ENCODE results near the gene TMOD2.

TMOD2 gene

DNA sequence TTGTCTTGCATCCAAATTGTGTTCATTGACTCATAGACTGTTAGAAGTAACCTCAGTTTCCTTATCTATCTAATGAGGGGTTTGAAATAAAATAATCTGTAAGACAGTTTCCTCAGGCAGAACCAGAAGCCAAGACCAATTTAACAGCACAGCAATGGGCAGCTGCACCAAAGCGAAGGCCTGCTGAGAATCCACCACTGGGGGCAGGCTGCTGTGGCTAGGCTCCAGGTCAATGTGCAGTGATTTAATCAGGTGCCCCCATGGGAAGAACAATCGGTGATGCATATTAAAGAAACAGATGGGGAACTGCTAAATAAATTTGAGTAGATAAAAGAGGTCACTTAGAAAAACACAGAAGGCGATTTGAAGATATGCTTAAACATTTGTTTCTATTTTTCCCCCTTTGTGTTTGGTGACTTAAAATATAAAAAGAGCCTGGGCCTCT lies 50.0 kb downstream of the TMOD2 start:
- H3K27me3 ChIP-seq (ENCODE audit: insufficient read depth, poor library complexity, severe bottlenecking): no peaks in the 10 kb centered on the region
- TF ChIP-seq, protein P1, sequence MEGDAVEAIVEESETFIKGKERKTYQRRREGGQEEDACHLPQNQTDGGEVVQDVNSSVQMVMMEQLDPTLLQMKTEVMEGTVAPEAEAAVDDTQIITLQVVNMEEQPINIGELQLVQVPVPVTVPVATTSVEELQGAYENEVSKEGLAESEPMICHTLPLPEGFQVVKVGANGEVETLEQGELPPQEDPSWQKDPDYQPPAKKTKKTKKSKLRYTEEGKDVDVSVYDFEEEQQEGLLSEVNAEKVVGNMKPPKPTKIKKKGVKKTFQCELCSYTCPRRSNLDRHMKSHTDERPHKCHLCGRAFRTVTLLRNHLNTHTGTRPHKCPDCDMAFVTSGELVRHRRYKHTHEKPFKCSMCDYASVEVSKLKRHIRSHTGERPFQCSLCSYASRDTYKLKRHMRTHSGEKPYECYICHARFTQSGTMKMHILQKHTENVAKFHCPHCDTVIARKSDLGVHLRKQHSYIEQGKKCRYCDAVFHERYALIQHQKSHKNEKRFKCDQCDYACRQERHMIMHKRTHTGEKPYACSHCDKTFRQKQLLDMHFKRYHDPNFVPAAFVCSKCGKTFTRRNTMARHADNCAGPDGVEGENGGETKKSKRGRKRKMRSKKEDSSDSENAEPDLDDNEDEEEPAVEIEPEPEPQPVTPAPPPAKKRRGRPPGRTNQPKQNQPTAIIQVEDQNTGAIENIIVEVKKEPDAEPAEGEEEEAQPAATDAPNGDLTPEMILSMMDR (IDR thresholded peaks at IDR 0.05; ENCODE audit: poor library complexity, severe bottlenecking): peak; percentile 86
- DNase-seq (ENCODE audit: low spot score) (no peak), ATAC-seq (ENCODE audit: low read depth) (peak; percentile 74)
- no peak overlapping the region for H3K4me3 ChIP-seq (ENCODE audit: severe bottlenecking)
- peaks cover 11% of the 10 kb centered on the region for H3K4me1 ChIP-seq (ENCODE audit: insufficient read depth, poor library complexity, severe bottlenecking)
- H3K27ac ChIP-seq (ENCODE audit: poor library complexity, severe bottlenecking): no peak overlapping the region
- H3K36me3 ChIP-seq (ENCODE audit: low read depth): no peaks in the 10 kb centered on the region
- H3K9me3 ChIP-seq (ENCODE audit: severe bottlenecking): no peaks in the 10 kb centered on the region

DNA sequence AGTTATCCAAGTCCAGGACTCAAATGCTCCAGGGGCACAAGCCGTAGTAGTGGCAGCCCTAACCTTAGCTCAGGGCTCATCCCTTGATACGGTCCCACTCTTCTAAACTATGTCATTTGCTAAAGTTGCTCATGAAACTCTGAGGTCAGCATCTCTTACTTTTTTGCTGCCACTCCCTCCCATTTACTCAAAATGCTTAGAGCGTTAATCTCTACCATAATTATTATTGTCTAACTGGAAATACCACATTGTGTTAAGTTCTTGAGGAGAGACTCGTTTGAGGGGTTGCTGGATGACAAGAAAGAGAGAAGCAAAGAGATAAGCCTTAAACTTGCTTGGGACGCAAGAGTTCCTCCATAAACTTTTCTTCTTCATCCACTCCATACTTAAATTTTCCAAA lies 51.2 kb downstream of the TMOD2 start:
- Histone ChIP-seq H3K4me3 (ENCODE audit: severe bottlenecking) (no peak overlapping the region), H3K36me3 (ENCODE audit: low read depth) (no peaks in the 10 kb centered on the region), H3K27ac (ENCODE audit: poor library complexity, severe bottlenecking) (no peak overlapping the region), H3K9me3 (ENCODE audit: severe bottlenecking) (no peaks in the 10 kb centered on the region), H3K27me3 (ENCODE audit: insufficient read depth, poor library complexity, severe bottlenecking) (no peaks in the 10 kb centered on the region), H3K4me1 (ENCODE audit: insufficient read depth, poor library complexity, severe bottlenecking) (peaks cover 11% of the 10 kb centered on the region)
- ATAC-seq (ENCODE audit: low read depth) (no peak), DNase-seq (ENCODE audit: low spot score) (no peak)
- TF ChIP-seq, protein P1 (IDR thresholded peaks at IDR 0.05; ENCODE audit: poor library complexity, severe bottlenecking): no peak

DNA sequence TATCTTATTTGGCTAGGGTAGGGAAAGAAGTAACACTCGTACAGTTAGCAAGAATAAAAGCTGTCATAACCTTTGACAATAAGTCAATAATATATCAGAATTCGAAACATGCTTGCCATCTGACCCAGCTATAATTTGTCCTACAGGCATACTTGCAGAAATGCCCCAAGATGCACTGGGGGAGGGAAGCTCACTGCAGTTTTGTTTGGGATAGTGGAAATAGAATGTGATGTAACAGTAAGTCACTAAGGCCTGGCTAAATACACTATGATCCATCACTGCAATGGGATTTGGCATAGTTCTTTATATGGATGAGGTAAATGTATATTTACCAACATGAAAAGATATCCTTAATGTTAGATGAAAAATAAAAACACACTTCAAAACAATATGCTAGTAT lies 52.6 kb downstream of the TMOD2 start:
- Histone ChIP-seq H3K27ac (ENCODE audit: poor library complexity, severe bottlenecking) (no peak overlapping the region), H3K27me3 (ENCODE audit: insufficient read depth, poor library complexity, severe bottlenecking) (no peaks in the 10 kb centered on the region), H3K9me3 (ENCODE audit: severe bottlenecking) (no peaks in the 10 kb centered on the region), H3K4me1 (ENCODE audit: insufficient read depth, poor library complexity, severe bottlenecking) (peaks cover 11% of the 10 kb centered on the region), H3K4me3 (ENCODE audit: severe bottlenecking) (no peak overlapping the region), H3K36me3 (ENCODE audit: low read depth) (no peaks in the 10 kb centered on the region)
- TF ChIP-seq, protein P1 (IDR thresholded peaks at IDR 0.05; ENCODE audit: poor library complexity, severe bottlenecking): no peak
- DNase-seq (ENCODE audit: low spot score) (no peak), ATAC-seq (ENCODE audit: low read depth) (peak; percentile 26; the same call in 1 of the 3 replicates)

DNA sequence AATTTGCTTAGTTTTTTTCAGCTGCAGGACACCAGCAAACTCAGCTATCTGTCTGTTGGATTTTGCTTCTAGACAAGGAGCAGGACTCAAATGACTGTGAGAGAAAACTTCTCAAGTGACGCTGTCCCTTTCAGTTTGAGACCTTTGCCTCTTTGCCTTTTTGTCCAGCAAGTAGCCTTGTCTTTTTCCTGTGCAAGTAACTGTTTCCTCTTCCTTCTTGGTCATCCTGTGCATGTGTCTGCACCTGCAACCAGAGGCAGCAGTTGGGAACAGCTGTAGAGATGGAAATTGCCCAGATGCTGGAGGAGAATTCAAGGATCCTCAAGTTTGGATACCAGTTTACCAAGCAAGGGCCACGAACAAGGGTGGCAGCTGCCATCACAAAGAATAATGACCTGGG lies 54.7 kb downstream of the TMOD2 start:
- Histone ChIP-seq H3K27ac (ENCODE audit: poor library complexity, severe bottlenecking) (no peak overlapping the region), H3K36me3 (ENCODE audit: low read depth) (no peaks in the 10 kb centered on the region), H3K27me3 (ENCODE audit: insufficient read depth, poor library complexity, severe bottlenecking) (no peaks in the 10 kb centered on the region), H3K4me3 (ENCODE audit: severe bottlenecking) (no peak overlapping the region), H3K4me1 (ENCODE audit: insufficient read depth, poor library complexity, severe bottlenecking) (peaks cover 6% of the 10 kb centered on the region), H3K9me3 (ENCODE audit: severe bottlenecking) (no peaks in the 10 kb centered on the region)
- ATAC-seq (ENCODE audit: low read depth) (no peak), DNase-seq (ENCODE audit: low spot score) (no peak)
- TF ChIP-seq, protein P1 (IDR thresholded peaks at IDR 0.05; ENCODE audit: poor library complexity, severe bottlenecking): no peak

DNA sequence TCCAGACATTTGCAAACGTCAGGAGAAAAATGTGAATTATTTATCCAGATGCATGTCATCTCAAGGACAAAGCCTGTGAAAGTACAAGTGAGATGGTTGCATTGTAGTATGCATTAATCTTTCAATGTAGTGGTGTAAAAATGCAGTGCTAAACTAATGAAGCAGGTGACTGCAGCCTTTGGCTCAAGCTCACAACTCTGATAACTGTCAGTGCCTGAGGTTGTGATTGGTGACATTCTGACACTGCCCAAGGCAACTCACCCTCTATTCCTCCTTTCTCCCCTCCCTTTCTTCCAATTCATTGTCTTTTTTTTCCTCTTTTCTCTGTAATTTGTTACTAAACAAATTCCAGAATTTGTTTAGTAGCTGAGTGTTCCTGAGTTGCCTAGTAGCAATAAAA lies 58.1 kb downstream of the TMOD2 start:
- Histone ChIP-seq H3K9me3 (ENCODE audit: severe bottlenecking) (no peaks in the 10 kb centered on the region), H3K27ac (ENCODE audit: poor library complexity, severe bottlenecking) (no peak overlapping the region), H3K4me1 (ENCODE audit: insufficient read depth, poor library complexity, severe bottlenecking) (no peaks in the 10 kb centered on the region), H3K27me3 (ENCODE audit: insufficient read depth, poor library complexity, severe bottlenecking) (no peaks in the 10 kb centered on the region), H3K36me3 (ENCODE audit: low read depth) (no peaks in the 10 kb centered on the region), H3K4me3 (ENCODE audit: severe bottlenecking) (no peak overlapping the region)
- no peak for ATAC-seq (ENCODE audit: low read depth)
- TF ChIP-seq, protein P1 (IDR thresholded peaks at IDR 0.05; ENCODE audit: poor library complexity, severe bottlenecking): no peak
- no peak for DNase-seq (ENCODE audit: low spot score)
